Activated CD8-positive, alpha-beta T cell treated with anti-CD3 and anti-CD28 coated beads for 36 hours (primary cell): ENCODE results near the gene MKKS. TPM values are rescaled to one million over a fixed set of nuclear protein-coding genes. Genes with fewer than 3 reads are reported as not detected.

Experiments
- ATAC-seq: fragments of 200-7000 bp; cut with Tn5 transposase; one replicate; pipeline ENCODE4 v1.10.0; 2021; ENCODE audit warnings: mild to moderate bottlenecking, moderate library complexity
- CTCF ChIA-PET: fragments of 350-600 bp; sonication (Branson Sonifier 250); formaldehyde crosslinking; loops from one replicate; lab custom pipeline; 2021; ENCODE audit warnings: antibody characterized with exemption; lab: Charles Lee
- POLR2A ChIA-PET: fragments of 350-600 bp; sonication (Branson Sonifier 250); formaldehyde crosslinking; loops from one replicate; lab custom pipeline; 2021; ENCODE audit warnings: antibody characterized with exemption; lab: Charles Lee
- DNase-seq: peaks from one replicate; pipeline ENCODE4 v3.0.0-alpha.2; 2020
- H3K27ac Mint-ChIP-seq: one replicate; pipeline ENCODE4 v1.8.0; 2021; ENCODE audit warnings: mild to moderate bottlenecking, mixed read lengths
- H3K27me3 Mint-ChIP-seq: one replicate; pipeline ENCODE4 v1.8.0; 2021; ENCODE audit warnings: mixed read lengths
- H3K36me3 Mint-ChIP-seq: one replicate; pipeline ENCODE4 v1.8.0; 2021; ENCODE audit warnings: low read depth, mixed read lengths
- H3K4me1 Mint-ChIP-seq: one replicate; pipeline ENCODE4 v1.8.0; 2021; ENCODE audit warnings: low read depth, mixed read lengths
- H3K4me3 Mint-ChIP-seq: one replicate; pipeline ENCODE4 v1.8.0; 2021; ENCODE audit warnings: mild to moderate bottlenecking, moderate library complexity, mixed read lengths
- H3K9me3 Mint-ChIP-seq: one replicate; pipeline ENCODE4 v1.8.0; 2021; ENCODE audit warnings: mixed read lengths
- intact Hi-C: fragments of 100-400 bp; cut with micrococcal nuclease; formaldehyde crosslinking; loops from one replicate; pipeline ENCODE4 v1.10.0; 2022
- total RNA-seq, 2 experiments: library from RNA; stranded (reverse); gene quantifications; one replicate each; pipeline ENCODE4 v1.2.3, GENCODE V29; 2021
- TF ChIP-seq, protein P1 (sequence below): fragments of 200-600 bp; IDR thresholded peaks from one replicate; pipeline ENCODE4 v1.8.0; 2022; ENCODE audit warnings: antibody characterized with exemption, mild to moderate bottlenecking

MKKS gene
- total RNA-seq, 2 experiments from 2014 or later, result 6.9 TPM

DNA sequence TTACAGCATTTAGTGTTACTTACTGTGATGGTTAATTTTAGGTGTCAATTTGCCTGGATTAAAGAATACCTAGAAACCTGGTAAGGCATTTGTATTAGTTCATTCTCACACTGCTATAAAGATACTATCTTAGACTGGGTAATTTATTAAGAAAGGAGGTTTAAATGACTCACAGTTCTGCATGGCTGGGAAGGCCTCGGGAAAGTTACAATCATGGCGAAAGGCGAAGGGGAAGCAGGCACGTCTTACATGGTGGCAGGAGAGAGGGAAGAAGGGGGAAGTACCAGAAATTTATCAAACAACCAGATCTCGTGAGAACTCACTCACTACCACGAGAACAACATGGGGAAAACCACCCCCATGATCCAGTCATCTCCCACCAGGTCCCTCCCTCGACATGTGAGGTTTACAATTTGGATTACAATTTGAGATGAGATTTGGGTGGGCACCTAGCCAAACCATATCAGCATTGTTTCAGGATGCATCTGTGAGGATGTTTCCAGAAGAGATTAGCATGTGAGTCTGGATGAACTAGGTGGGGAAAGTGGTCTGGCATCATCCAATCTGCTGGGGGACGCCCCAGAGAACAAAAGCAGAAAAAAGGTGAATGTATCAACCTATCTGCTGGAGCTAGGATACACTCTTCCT, 76.8 kb downstream of the MKKS start:
- Mint-ChIP-seq H3K4me1 (peaks cover 10% of the 10 kb centered on the region), H3K27me3 (peaks cover 3% of the 10 kb centered on the region), H3K9me3 (peaks cover 2% of the 10 kb centered on the region), H3K4me3 (no peak overlapping the region), H3K36me3 (no peaks in the 10 kb centered on the region), H3K27ac (no peak overlapping the region)
- POLR2A ChIA-PET, result interaction anchor here (0.6 kb wide), 1 partner anchor 991 kb away, joined by 4 read pairs; no protein-coding TSS in a partner anchor
- CTCF ChIA-PET, result interaction anchor here (0.7 kb wide), 1 partner anchor 10 kb away, joined by 3 read pairs; no protein-coding TSS in a partner anchor
- no peak for ATAC-seq
- DNase-seq, result no peak
- intact Hi-C loops, result no loop called here
- TF ChIP-seq, protein P1, sequence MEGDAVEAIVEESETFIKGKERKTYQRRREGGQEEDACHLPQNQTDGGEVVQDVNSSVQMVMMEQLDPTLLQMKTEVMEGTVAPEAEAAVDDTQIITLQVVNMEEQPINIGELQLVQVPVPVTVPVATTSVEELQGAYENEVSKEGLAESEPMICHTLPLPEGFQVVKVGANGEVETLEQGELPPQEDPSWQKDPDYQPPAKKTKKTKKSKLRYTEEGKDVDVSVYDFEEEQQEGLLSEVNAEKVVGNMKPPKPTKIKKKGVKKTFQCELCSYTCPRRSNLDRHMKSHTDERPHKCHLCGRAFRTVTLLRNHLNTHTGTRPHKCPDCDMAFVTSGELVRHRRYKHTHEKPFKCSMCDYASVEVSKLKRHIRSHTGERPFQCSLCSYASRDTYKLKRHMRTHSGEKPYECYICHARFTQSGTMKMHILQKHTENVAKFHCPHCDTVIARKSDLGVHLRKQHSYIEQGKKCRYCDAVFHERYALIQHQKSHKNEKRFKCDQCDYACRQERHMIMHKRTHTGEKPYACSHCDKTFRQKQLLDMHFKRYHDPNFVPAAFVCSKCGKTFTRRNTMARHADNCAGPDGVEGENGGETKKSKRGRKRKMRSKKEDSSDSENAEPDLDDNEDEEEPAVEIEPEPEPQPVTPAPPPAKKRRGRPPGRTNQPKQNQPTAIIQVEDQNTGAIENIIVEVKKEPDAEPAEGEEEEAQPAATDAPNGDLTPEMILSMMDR, result no peak

- ATAC-seq (no peak), DNase-seq (no peak)
- H3K27me3 Mint-ChIP-seq, result peaks cover 3% of the 10 kb centered on the region
- peaks cover 2% of the 10 kb centered on the region for H3K9me3 Mint-ChIP-seq
- CTCF ChIA-PET, result no interaction called here
- no peak overlapping the region for H3K4me3 Mint-ChIP-seq
- H3K36me3 Mint-ChIP-seq, result no peaks in the 10 kb centered on the region
- intact Hi-C loops, result no loop called here
- H3K27ac Mint-ChIP-seq, result no peak overlapping the region
- POLR2A ChIA-PET, result no interaction called here
- H3K4me1 Mint-ChIP-seq, result peaks cover 11% of the 10 kb centered on the region
- TF ChIP-seq, protein P1, result no peak
These were observed 77.4 kb downstream of the MKKS start for GRCh38 chr20:10356628-10357027.

GRCh38 chr20:10352934-10353824, 80.8 kb downstream of the MKKS start:
- intact Hi-C loops, result no loop called here
- ChIA-PET POLR2A (interaction anchor here (0.6 kb wide), 1 partner anchor 68 kb away, joined by 3 read pairs; no protein-coding TSS in a partner anchor), CTCF (interaction anchor here (0.9 to 2.5 kb wide), 3 partner anchors 37 to 440 kb away, joined by 3 to 9 read pairs (median 3); no protein-coding TSS in a partner anchor)
- Mint-ChIP-seq H3K27ac (no peak overlapping the region), H3K27me3 (no peaks in the 10 kb centered on the region), H3K4me3 (no peak overlapping the region), H3K4me1 (peaks cover 22% of the 10 kb centered on the region), H3K36me3 (no peaks in the 10 kb centered on the region), H3K9me3 (peaks cover 2% of the 10 kb centered on the region)
- DNase-seq (no peak), ATAC-seq (no peak)
- TF ChIP-seq, protein P1, result no peak

Other genes starting within 250 kb of the MKKS start
- gene SNAP25, start 215.4 kb downstream of the MKKS start, total RNA-seq, result not detected
- gene SLX4IP, start 1.1 kb upstream of the MKKS start, total RNA-seq, result 1 to 10 TPM; 6.5 to 7.3 TPM
- gene JAG1, start 239.8 kb upstream of the MKKS start, total RNA-seq, result under 1 TPM; 0.41 to 0.58 TPM